WTC11 (cell line): Measurements from ENCODE around the gene TVP23C. TPM values are rescaled to one million over a fixed set of nuclear protein-coding genes. Genes with fewer than 3 reads are reported as not detected.

Experiments
- ATAC-seq: fragments of 200-7000 bp; cut with Tn5 transposase; 2 replicates; pipeline ENCODE4 v1.10.0; 2021; ENCODE audit warnings: mild to moderate bottlenecking, moderate library complexity
- CTCF ChIA-PET: fragments of 300-600 bp; sonication (Branson Sonifier 250); formaldehyde crosslinking; loops from one replicate; lab custom pipeline; 2021; ENCODE audit warnings: antibody characterized with exemption; lab: Charles Lee
- POLR2A ChIA-PET: fragments of 350-600 bp; sonication (Branson Sonifier 250); formaldehyde crosslinking; loops from one replicate; lab custom pipeline; 2021; ENCODE audit warnings: antibody characterized with exemption; lab: Charles Lee
- DNase-seq: peaks from one replicate; pipeline ENCODE4 v3.0.0; 2021; ENCODE audit warnings: low spot score
- H3K27ac Mint-ChIP-seq: 2 replicates; pipeline ENCODE4 v1.8.0; 2021; ENCODE audit warnings: mixed read lengths
- H3K27me3 Mint-ChIP-seq: 2 replicates; pipeline ENCODE4 v1.8.0; 2021; ENCODE audit warnings: low read depth, mild to moderate bottlenecking, moderate library complexity, mixed read lengths
- H3K36me3 Mint-ChIP-seq: 2 replicates; pipeline ENCODE4 v1.8.0; 2021; ENCODE audit warnings: mixed read lengths
- H3K4me1 Mint-ChIP-seq: 2 replicates; pipeline ENCODE4 v1.8.0; 2022; ENCODE audit warnings: mixed read lengths
- H3K4me3 Mint-ChIP-seq: 2 replicates; pipeline ENCODE4 v1.8.0; 2021; ENCODE audit warnings: mild to moderate bottlenecking, moderate library complexity, mixed read lengths
- H3K9me3 Mint-ChIP-seq: 2 replicates; pipeline ENCODE4 v1.8.0; 2021; ENCODE audit warnings: mixed read lengths
- AR ChIP-seq: fragments of 250-450 bp; sonication (Bioruptor Pico); IDR thresholded peaks from 2 replicates; pipeline ENCODE4 v1.9.0; 2021; ENCODE audit warnings: mild to moderate bottlenecking
- ATF1 ChIP-seq: sonication (generic); formaldehyde crosslinking; IDR thresholded peaks from 2 replicates; pipeline ENCODE4 v1.8.1; 2023; ENCODE audit warnings: mild to moderate bottlenecking, moderate library complexity, missing genetic modification reagents
- CREB1 ChIP-seq: sonication (generic); formaldehyde crosslinking; IDR thresholded peaks from 2 replicates; pipeline ENCODE4 v1.8.0; 2023; ENCODE audit warnings: mild to moderate bottlenecking, missing genetic modification reagents
- CREM ChIP-seq: sonication (generic); formaldehyde crosslinking; IDR thresholded peaks from 2 replicates; pipeline ENCODE4 v1.8.1; 2022; ENCODE audit warnings: mild to moderate bottlenecking, missing genetic modification reagents, moderate library complexity
- ELF4 ChIP-seq: sonication (generic); formaldehyde crosslinking; IDR thresholded peaks from 2 replicates; pipeline ENCODE4 v1.8.1; 2022; ENCODE audit warnings: low read depth, mild to moderate bottlenecking, moderate library complexity, missing genetic modification reagents
- FOXJ3 ChIP-seq: sonication (generic); formaldehyde crosslinking; IDR thresholded peaks from 2 replicates; pipeline ENCODE4 v1.9.0; 2021; ENCODE audit warnings: missing genetic modification reagents, mild to moderate bottlenecking, borderline replicate concordance
- GABPB1 ChIP-seq: sonication (generic); formaldehyde crosslinking; IDR thresholded peaks from 2 replicates; pipeline ENCODE4 v1.8.1; 2023; ENCODE audit warnings: mild to moderate bottlenecking, missing genetic modification reagents
- IRF2 ChIP-seq: sonication (generic); formaldehyde crosslinking; IDR thresholded peaks from 2 replicates; pipeline ENCODE4 v1.8.0; 2022; ENCODE audit warnings: low read depth, missing genetic modification reagents, borderline replicate concordance
- KAT7 ChIP-seq: sonication (generic); formaldehyde crosslinking; IDR thresholded peaks from 2 replicates; pipeline ENCODE4 v1.8.1; 2023; ENCODE audit warnings: missing genetic modification reagents, mild to moderate bottlenecking, borderline replicate concordance
- MAX ChIP-seq: sonication (generic); formaldehyde crosslinking; IDR thresholded peaks from 2 replicates; pipeline ENCODE4 v1.8.0; 2022; ENCODE audit warnings: mild to moderate bottlenecking, missing genetic modification reagents
- NFATC4 ChIP-seq: fragments of 250-450 bp; sonication (Bioruptor Pico); IDR thresholded peaks from 2 replicates; pipeline ENCODE4 v1.9.0; 2021; ENCODE audit warnings: mild to moderate bottlenecking
- NFYB ChIP-seq: sonication (generic); formaldehyde crosslinking; conservative IDR thresholded peaks from 2 replicates; pipeline ENCODE4 v1.8.0; 2022; ENCODE audit warnings: low read depth, missing genetic modification reagents
- OVOL2 ChIP-seq: fragments of 250-450 bp; sonication (Bioruptor Pico); IDR thresholded peaks from 2 replicates; pipeline ENCODE4 v1.9.0; 2021; ENCODE audit warnings: mild to moderate bottlenecking, borderline replicate concordance
- PRDM15 ChIP-seq: sonication (generic); formaldehyde crosslinking; IDR thresholded peaks from 2 replicates; pipeline ENCODE4 v1.8.0; 2022; ENCODE audit warnings: missing genetic modification reagents
- PRRX2 ChIP-seq: fragments of 250-450 bp; sonication (Bioruptor Pico); IDR thresholded peaks from 2 replicates; pipeline ENCODE4 v1.8.0; 2021; ENCODE audit warnings: mild to moderate bottlenecking
- RELA ChIP-seq: sonication (generic); formaldehyde crosslinking; IDR thresholded peaks from 2 replicates; pipeline ENCODE4 v1.8.1; 2022; ENCODE audit warnings: missing genetic modification reagents, mild to moderate bottlenecking, borderline replicate concordance
- SOX15 ChIP-seq: fragments of 250-450 bp; sonication (Bioruptor Pico); IDR thresholded peaks from 2 replicates; pipeline ENCODE4 v1.9.0; 2021; ENCODE audit warnings: mild to moderate bottlenecking
- STAT6 ChIP-seq: sonication (generic); formaldehyde crosslinking; conservative IDR thresholded peaks from 2 replicates; pipeline ENCODE4 v1.8.1; 2023; ENCODE audit warnings: mild to moderate bottlenecking, low read depth, missing genetic modification reagents, moderate library complexity
- TEAD1 ChIP-seq: sonication (generic); formaldehyde crosslinking; IDR thresholded peaks from 2 replicates; pipeline ENCODE4 v1.8.0; 2022; ENCODE audit warnings: mild to moderate bottlenecking, missing genetic modification reagents
- TP53 ChIP-seq: sonication (generic); formaldehyde crosslinking; IDR thresholded peaks from 2 replicates; pipeline ENCODE4 v1.8.1; 2023; ENCODE audit warnings: mild to moderate bottlenecking, missing genetic modification reagents
- USF2 ChIP-seq: sonication (generic); formaldehyde crosslinking; IDR thresholded peaks from 2 replicates; pipeline ENCODE4 v1.8.1; 2023; ENCODE audit warnings: mild to moderate bottlenecking, missing genetic modification reagents, moderate library complexity
- ZNF121 ChIP-seq: sonication (generic); formaldehyde crosslinking; IDR thresholded peaks from 2 replicates; pipeline ENCODE4 v1.8.0; 2023; ENCODE audit warnings: missing genetic modification reagents
- ZNF219 ChIP-seq: sonication (generic); formaldehyde crosslinking; IDR thresholded peaks from 2 replicates; pipeline ENCODE4 v1.8.0; 2023; ENCODE audit warnings: missing genetic modification reagents, mild to moderate bottlenecking, borderline replicate concordance
- ZNF317 ChIP-seq: sonication (generic); formaldehyde crosslinking; IDR thresholded peaks from 2 replicates; pipeline ENCODE4 v1.8.1; 2023; ENCODE audit warnings: low read depth, mild to moderate bottlenecking, moderate library complexity, missing genetic modification reagents, borderline replicate concordance
- ZSCAN18 ChIP-seq: fragments of 250-450 bp; sonication (Bioruptor Pico); IDR thresholded peaks from 2 replicates; pipeline ENCODE4 v2.1.2; 2022; ENCODE audit warnings: mild to moderate bottlenecking, moderate library complexity
- total RNA-seq: library from RNA; stranded (reverse); gene quantifications from 3 replicates; pipeline ENCODE4 v1.2.3, GENCODE V29; 2021
- TF ChIP-seq, protein P1 (sequence below): sonication (generic); formaldehyde crosslinking; IDR thresholded peaks from 2 replicates; pipeline ENCODE4 v1.8.0; 2022; ENCODE audit warnings: mild to moderate bottlenecking, missing genetic modification reagents

The TVP23C gene
- total RNA-seq, 1 experiment from 2014 or later: 16.9 TPM

DNA sequence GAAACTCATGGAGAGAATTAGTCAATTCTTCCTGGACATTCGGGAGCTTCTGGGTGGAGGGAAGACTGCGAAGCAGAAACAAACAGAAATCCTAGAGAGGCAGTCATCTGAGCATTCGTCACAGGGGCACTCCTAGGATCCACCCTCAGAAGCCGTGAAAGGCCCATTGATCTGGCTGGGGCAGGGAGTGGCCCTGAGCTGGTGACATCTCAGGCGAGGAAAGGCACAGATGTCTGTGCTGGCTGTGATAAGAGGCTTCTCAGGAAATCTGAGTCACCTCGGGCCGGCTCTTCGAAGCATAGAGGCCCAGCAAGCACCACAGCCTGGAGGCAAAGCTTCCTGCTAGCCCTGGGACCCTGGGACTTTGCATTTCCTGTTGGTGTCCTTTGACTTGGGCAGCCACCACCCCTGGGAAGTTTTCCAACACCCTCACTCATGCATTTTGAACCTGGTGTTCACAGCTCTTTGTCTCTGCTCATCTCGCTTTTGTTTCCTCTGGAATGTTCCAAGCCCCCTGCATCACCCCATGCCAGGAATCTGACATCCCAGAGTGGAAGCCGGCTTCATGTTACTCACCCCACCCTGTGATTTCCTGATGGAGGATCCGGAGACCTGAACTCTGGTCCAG lies 72.5 kb downstream of the TVP23C start (continued):
- no peak for TF ChIP-seq CREB1
- no peak for TF ChIP-seq SOX15 (CRISPR knock-in tag)
- TF ChIP-seq KAT7 (CRISPR knock-in tag): no peak
- no peak for TF ChIP-seq GABPB1 (CRISPR knock-in tag)
- TF ChIP-seq NFATC4: no peak
- TF ChIP-seq IRF2 (CRISPR knock-in tag): no peak
- no peak for TF ChIP-seq PRRX2 (CRISPR knock-in tag)
- no peak for TF ChIP-seq ZSCAN18 (CRISPR knock-in tag)
- no peak for TF ChIP-seq RELA
- TF ChIP-seq OVOL2 (CRISPR knock-in tag): no peak
- no peak for TF ChIP-seq FOXJ3 (CRISPR knock-in tag)
- TF ChIP-seq STAT6 (CRISPR knock-in tag): no peak
- no peak; the same call in 1 of the 2 replicates for TF ChIP-seq TEAD1 (CRISPR knock-in tag)
- no peak for TF ChIP-seq ZNF317
- TF ChIP-seq USF2 (CRISPR knock-in tag): no peak
- TF ChIP-seq PRDM15: peak; percentile 75
- TF ChIP-seq ATF1 (CRISPR knock-in tag): no peak
- TF ChIP-seq ZNF121 (CRISPR knock-in tag): no peak
- no peak for TF ChIP-seq ZNF219 (CRISPR knock-in tag)

DNA sequence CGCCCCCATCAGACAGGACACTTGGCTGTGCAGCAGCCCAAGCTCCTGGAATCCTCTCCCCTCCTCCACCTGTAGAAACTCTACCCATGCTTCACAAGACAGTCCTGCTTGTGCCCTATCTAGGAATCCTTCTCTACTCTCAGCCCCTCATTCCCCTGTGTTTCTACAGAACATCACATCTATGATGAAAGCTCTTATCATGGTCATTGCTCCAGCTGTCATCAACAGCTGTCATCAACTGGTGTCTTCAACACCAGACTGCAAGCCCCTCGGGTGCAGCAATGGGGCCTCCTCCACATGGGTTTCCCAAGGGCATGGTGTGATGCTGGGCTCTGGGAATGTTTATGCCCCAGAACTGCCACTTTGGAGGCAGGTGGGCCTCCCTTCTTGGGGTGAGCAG lies 74.7 kb downstream of the TVP23C start:
- DNase-seq: no peak
- Mint-ChIP-seq H3K4me1 (peaks cover 53% of the 10 kb centered on the region), H3K36me3 (peaks cover 19% of the 10 kb centered on the region), H3K27me3 (no peaks in the 10 kb centered on the region), H3K27ac (no peak overlapping the region), H3K4me3 (no peak overlapping the region), H3K9me3 (peaks cover 6% of the 10 kb centered on the region; the same call in 1 of the 2 replicates)
- no peak for ATAC-seq
- ChIA-PET CTCF (interaction anchor here (0.7 to 4.8 kb wide), 3 partner anchors 14 to 230 kb away, joined by 4 to 61 read pairs (median 4); no protein-coding TSS in a partner anchor), POLR2A (no interaction called here)
- TF ChIP-seq CREM (no peak), TP53 (CRISPR knock-in tag) (no peak), ELF4 (CRISPR knock-in tag) (no peak), MAX (CRISPR knock-in tag) (no peak), AR (CRISPR knock-in tag) (no peak), NFYB (CRISPR knock-in tag) (no peak), ZNF219 (CRISPR knock-in tag) (no peak)
- TF ChIP-seq, protein P1, sequence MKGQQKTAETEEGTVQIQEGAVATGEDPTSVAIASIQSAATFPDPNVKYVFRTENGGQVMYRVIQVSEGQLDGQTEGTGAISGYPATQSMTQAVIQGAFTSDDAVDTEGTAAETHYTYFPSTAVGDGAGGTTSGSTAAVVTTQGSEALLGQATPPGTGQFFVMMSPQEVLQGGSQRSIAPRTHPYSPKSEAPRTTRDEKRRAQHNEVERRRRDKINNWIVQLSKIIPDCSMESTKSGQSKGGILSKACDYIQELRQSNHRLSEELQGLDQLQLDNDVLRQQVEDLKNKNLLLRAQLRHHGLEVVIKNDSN (CRISPR knock-in tag): no peak
